NCI-H774 (cell line): ENCODE measurements around the gene WDR83.

Experiments used
- DNase-seq: peaks from one replicate; lab custom pipeline; 2025; lab: John Stamatoyannopoulos, UW

WDR83 gene

GRCh38 chr19:12715929-12716328 lies 49.3 kb downstream of the WDR83 start:
- no peak for DNase-seq

- DNase-seq: no peak
These were observed 53.7 kb downstream of the WDR83 start for GRCh38 chr19:12720296-12720695.

DNA sequence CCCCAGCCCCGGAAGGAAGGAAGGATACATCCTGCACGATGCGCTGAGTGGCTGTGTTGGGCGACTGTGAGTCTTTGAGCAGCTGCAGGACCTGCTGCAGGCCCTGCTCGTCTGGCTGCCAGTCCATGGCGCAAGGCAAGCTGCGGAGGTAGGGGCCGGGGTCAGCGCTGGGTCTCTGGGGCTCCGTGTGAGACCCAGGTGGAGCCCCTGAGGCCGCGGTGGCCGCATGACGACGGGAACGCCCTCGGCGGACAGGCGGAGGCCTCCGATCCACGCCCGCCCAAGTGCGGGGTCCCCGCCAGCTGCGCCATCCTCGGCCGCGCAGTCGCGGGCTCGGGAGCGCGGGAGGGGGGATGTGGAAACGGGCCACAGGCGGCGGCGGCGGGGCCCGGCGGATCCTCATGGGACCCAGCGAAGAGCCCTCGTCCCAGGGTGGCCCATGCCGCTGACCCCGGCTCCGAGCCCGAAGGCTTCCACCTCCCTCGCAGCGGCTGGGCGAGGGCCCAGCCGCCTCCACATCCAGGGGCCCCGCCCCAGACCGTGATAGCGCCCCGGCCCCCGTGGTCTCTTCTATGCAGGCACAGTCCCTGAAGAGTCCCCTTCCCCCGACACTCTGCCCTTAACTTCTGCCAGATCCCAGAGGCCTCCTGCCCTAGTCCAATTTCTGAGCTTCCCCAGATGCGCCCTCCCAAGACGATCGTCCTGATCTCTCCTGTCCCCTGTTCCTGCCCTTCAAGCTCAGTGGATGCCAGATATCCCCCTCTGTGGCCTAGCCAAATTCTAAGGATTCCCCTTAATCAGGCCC lies 54.4 kb downstream of the WDR83 start:
- no peak for DNase-seq

GRCh38 chr19:12721656-12722565 lies 55.3 kb downstream of the WDR83 start:
- peak; percentile 57 for DNase-seq

- DNase-seq: peak; percentile 98
These were observed 56.2 kb downstream of the WDR83 start for GRCh38 chr19:12722566-12723380.

GRCh38 chr19:12723381-12723640 lies 56.7 kb downstream of the WDR83 start:
- no peak for DNase-seq

DNA sequence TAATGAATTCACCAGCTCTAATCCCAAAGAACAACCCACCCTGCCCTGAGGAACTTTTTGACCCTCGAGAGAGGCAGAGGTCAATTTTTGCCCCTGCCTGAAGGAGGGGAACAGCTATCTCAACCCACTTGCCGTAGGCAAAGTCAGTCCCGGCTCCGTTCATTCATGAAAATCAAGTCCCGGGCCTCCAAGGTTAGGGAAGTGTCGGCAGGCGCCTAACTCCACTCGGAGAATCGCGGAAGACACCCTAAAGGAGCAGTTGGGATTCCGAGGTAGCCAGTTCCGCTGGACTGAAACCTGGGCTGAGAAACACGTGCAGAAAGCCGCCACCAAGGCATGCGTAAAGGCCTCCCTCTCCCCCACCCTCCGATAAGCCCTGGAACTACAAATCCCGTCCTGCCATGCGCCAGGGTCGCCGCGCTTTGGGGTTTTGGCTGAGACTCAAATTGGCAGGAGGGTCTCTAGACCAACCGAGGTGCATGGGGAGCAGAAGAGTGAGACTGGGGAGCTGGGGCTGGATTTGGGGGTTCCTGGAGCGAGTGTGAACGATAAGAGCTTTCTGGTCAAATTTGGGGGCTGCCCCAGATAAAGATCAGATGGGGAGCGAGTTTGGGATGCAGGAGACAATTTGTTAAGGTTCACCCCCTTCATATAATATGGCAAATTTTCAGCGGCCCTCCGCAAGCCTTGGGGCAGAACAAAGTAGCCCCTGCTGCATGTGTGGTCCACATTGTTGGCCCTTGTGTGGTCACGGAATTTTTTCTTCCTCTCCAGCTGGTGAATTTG lies 57.2 kb downstream of the WDR83 start, which contains the start of gene TNPO2:
TSS of gene TNPO2 (minus strand) at position 292 of the 786 bp plus-strand sequence. CDS start 2,955 bp downstream, outside the sequence.
- DNase-seq: peak; percentile 62
